OCI-LY7 (cell line): ENCODE measurements around the gene DAB1. TPM values are rescaled to one million over a fixed set of nuclear protein-coding genes. Genes with fewer than 3 reads are reported as not detected.

Experiments
- BruUV-seq: library from RNA; stranded (reverse); fragments of 400-500 nt; replicated peaks from 2 replicates; lab custom pipeline; 2021; lab: Mats Ljungman, UMichigan
- CTCF ChIA-PET: fragments of 300-600 bp; sonication (Branson Sonifier 250); formaldehyde crosslinking; loops from one replicate; lab custom pipeline; 2022; ENCODE audit warnings: antibody characterized with exemption; ENCODE audit not compliant: unreplicated experiment; lab: Charles Lee
- POLR2A ChIA-PET: fragments of 300-600 bp; sonication (Branson Sonifier 250); formaldehyde crosslinking; loops from one replicate; lab custom pipeline; 2022; ENCODE audit warnings: antibody characterized with exemption; lab: Charles Lee
- DNase-seq: peaks from one replicate; pipeline ENCODE4 v3.0.0-alpha.2; 2015; ENCODE audit warnings: low spot score
- H2AFZ ChIP-seq: fragments of 200-600 bp; sonication (generic), shearing (Covaris generic); 2 replicates; pipeline ENCODE4 v1.6.1; 2014; ENCODE audit warnings: mild to moderate bottlenecking, antibody characterized with exemption, low read length, moderate library complexity
- H3K27ac ChIP-seq: fragments of 200-600 bp; sonication (generic); 2 replicates; pipeline ENCODE4 v1.5.1; 2014; ENCODE audit warnings: mixed run types, low read depth, mild to moderate bottlenecking, moderate library complexity, low read length, inconsistent platforms; ENCODE audit not compliant: poor library complexity, severe bottlenecking
- H3K36me3 ChIP-seq: fragments of 200-600 bp; sonication (generic); 2 replicates; pipeline ENCODE4 v1.6.1; 2014; ENCODE audit warnings: mild to moderate bottlenecking, antibody characterized with exemption, low read length, moderate library complexity, mixed read lengths; ENCODE audit not compliant: insufficient read depth
- H3K4me1 ChIP-seq: fragments of 200-600 bp; sonication (generic); 2 replicates; pipeline ENCODE4 v1.5.1; 2014; ENCODE audit warnings: mild to moderate bottlenecking, low read length; ENCODE audit not compliant: insufficient read depth, poor library complexity, severe bottlenecking
- H3K4me2 ChIP-seq: fragments of 200-600 bp; sonication (generic); 2 replicates; pipeline ENCODE4 v1.6.1; 2014; ENCODE audit warnings: mild to moderate bottlenecking, low read length
- H3K4me3 ChIP-seq: fragments of 200-600 bp; sonication (generic); 2 replicates; pipeline ENCODE4 v1.5.1; 2014; ENCODE audit warnings: mild to moderate bottlenecking, low read depth, low read length; ENCODE audit not compliant: poor library complexity, severe bottlenecking
- H3K79me2 ChIP-seq: fragments of 200-600 bp; sonication (generic); 2 replicates; pipeline ENCODE4 v1.6.1; 2016; ENCODE audit warnings: low read depth, mild to moderate bottlenecking, low read length, moderate library complexity, mixed read lengths; ENCODE audit not compliant: insufficient read depth
- H3K9me2 ChIP-seq: fragments of 200-600 bp; sonication (generic); 2 replicates; pipeline ENCODE4 v1.6.1; 2016; ENCODE audit warnings: mild to moderate bottlenecking, low read length, mixed read lengths; ENCODE audit not compliant: insufficient read depth
- H3K9me3 ChIP-seq: fragments of 200-600 bp; sonication (generic); 2 replicates; pipeline ENCODE4 v1.6.1; 2014; ENCODE audit warnings: mild to moderate bottlenecking, mixed run types, low read length, mixed read lengths
- H4K20me1 ChIP-seq: fragments of 200-600 bp; sonication (generic); 2 replicates; pipeline ENCODE4 v1.6.1; 2014; ENCODE audit warnings: mild to moderate bottlenecking, antibody characterized with exemption, low read length, moderate library complexity, mixed read lengths; ENCODE audit not compliant: insufficient read depth
- CTCF ChIP-seq: fragments of 200-600 bp; sonication (generic); conservative IDR thresholded peaks from 2 replicates; pipeline ENCODE4 v1.5.1; 2014; ENCODE audit warnings: mild to moderate bottlenecking, antibody characterized with exemption, low read length, moderate library complexity, mixed read lengths
- EZH2phosphoT487 ChIP-seq: fragments of 200-600 bp; sonication (generic); IDR thresholded peaks from 2 replicates; pipeline ENCODE4 v1.6.1; 2018; ENCODE audit warnings: low read depth, borderline replicate concordance, mild to moderate bottlenecking, mixed run types, antibody characterized with exemption, low read length, moderate library complexity, mixed read lengths
- intact Hi-C: fragments of 100-400 bp; cut with micrococcal nuclease; formaldehyde crosslinking; loops from one replicate; pipeline ENCODE4 v1.10.0; 2022; ENCODE audit not compliant: unreplicated experiment
- total RNA-seq, 2 experiments: library from RNA; depleted of rRNA in 1 of 2; stranded (reverse); fragments of >200 nt in 1 of 2; shearing (Covaris generic) in 1 of 2; gene quantifications; 2 replicates each; pipeline ENCODE4 v1.2.3, GENCODE V29; 2014 to 2022

The DAB1 gene
- total RNA-seq, 2 experiments from 2014 or later: not detected

- no peak overlapping the region for H3K4me2 ChIP-seq
- POLR2A ChIA-PET: no interaction called here
- intact Hi-C loops: no loop called here
Observed at GRCh38 chr1:57060451-57060850, 363.4 kb downstream of the DAB1 start.

GRCh38 chr1:57058652-57059501 is 365.0 kb downstream of the DAB1 start:
- H3K9me2 ChIP-seq: no peaks in the 10 kb centered on the region
- no peak for DNase-seq
- no peak for TF ChIP-seq CTCF
- no peaks in the 10 kb centered on the region for H4K20me1 ChIP-seq
- no TSS peak for BruUV-seq
- H3K36me3 ChIP-seq: no peaks in the 10 kb centered on the region
- ChIA-PET CTCF (no interaction called here), POLR2A (interaction anchor here (0.6 kb wide), 2 partner anchors 121 to 1619 kb away, joined by 3 to 4 read pairs; no protein-coding TSS in a partner anchor)
- no peak overlapping the region for H3K4me2 ChIP-seq
- intact Hi-C loops: no loop called here
- H3K4me1 ChIP-seq: no peaks in the 10 kb centered on the region
- no peak overlapping the region for H3K27ac ChIP-seq
- H3K79me2 ChIP-seq: no peaks in the 10 kb centered on the region
- no peak overlapping the region for H3K4me3 ChIP-seq
- H2AFZ ChIP-seq: no peak overlapping the region
- H3K9me3 ChIP-seq: no peaks in the 10 kb centered on the region

More at GRCh38 chr1:57060451-57060850, 363.4 kb downstream of the DAB1 start:
- H3K27ac ChIP-seq: no peak overlapping the region
- CTCF ChIA-PET: no interaction called here
- no peaks in the 10 kb centered on the region for H3K4me1 ChIP-seq
- H3K36me3 ChIP-seq: no peaks in the 10 kb centered on the region
- no peak for TF ChIP-seq CTCF
- H3K9me3 ChIP-seq: no peaks in the 10 kb centered on the region
- BruUV-seq: no TSS peak
- H3K4me3 ChIP-seq: no peak overlapping the region
- DNase-seq: no peak
- no peaks in the 10 kb centered on the region for H3K79me2 ChIP-seq
- H2AFZ ChIP-seq: no peak overlapping the region
- no peaks in the 10 kb centered on the region for H4K20me1 ChIP-seq
- H3K9me2 ChIP-seq: no peaks in the 10 kb centered on the region

- no peak for DNase-seq
- H3K36me3 ChIP-seq: no peaks in the 10 kb centered on the region
- H3K79me2 ChIP-seq: no peaks in the 10 kb centered on the region
- H3K4me2 ChIP-seq: no peak overlapping the region
- ChIA-PET CTCF (no interaction called here), POLR2A (interaction anchor here (0.6 kb wide), 1 partner anchor 17 kb away, joined by 3 read pairs; no protein-coding TSS in a partner anchor)
- H3K4me3 ChIP-seq: no peak overlapping the region
- H2AFZ ChIP-seq: no peak overlapping the region
- H3K9me3 ChIP-seq: no peaks in the 10 kb centered on the region
- H3K4me1 ChIP-seq: no peaks in the 10 kb centered on the region
- H3K27ac ChIP-seq: no peak overlapping the region
- H4K20me1 ChIP-seq: no peaks in the 10 kb centered on the region
- H3K9me2 ChIP-seq: no peaks in the 10 kb centered on the region
- BruUV-seq: no TSS peak
- TF ChIP-seq EZH2phosphoT487 (no peak), CTCF (no peak)
- intact Hi-C loops: no loop called here
Observed at GRCh38 chr1:57048856-57049255, 375.0 kb downstream of the DAB1 start.
